WERI-Rb-1 (cell line): ENCODE data around the gene CMSS1.

ENCODE experiments used
- DNase-seq: peaks from one replicate; pipeline ENCODE4 v3.0.0-alpha.2; 2020
- H3K27ac ChIP-seq: fragments of 250-450 bp; sonication (Bioruptor Pico); 2 replicates; pipeline ENCODE4 v1.5.1; 2020; ENCODE audit warnings: mild to moderate bottlenecking, moderate library complexity
- H3K27me3 ChIP-seq: fragments of 250-450 bp; sonication (Bioruptor Pico); 2 replicates; pipeline ENCODE4 v1.5.1; 2021; ENCODE audit warnings: mild to moderate bottlenecking, low read depth, moderate library complexity; ENCODE audit not compliant: insufficient read depth, severe bottlenecking
- H3K36me3 ChIP-seq: fragments of 250-450 bp; sonication (Bioruptor Pico); 2 replicates; pipeline ENCODE4 v1.5.1; 2020; ENCODE audit warnings: mild to moderate bottlenecking, moderate library complexity
- H3K4me3 ChIP-seq: 2 replicates; pipeline ENCODE4 v1.5.1; 2011; ENCODE audit warnings: low read depth, mild to moderate bottlenecking, control low read depth, low read length
- H3K9me3 ChIP-seq: fragments of 250-450 bp; sonication (Bioruptor Pico); 2 replicates; pipeline ENCODE4 v1.5.1; 2021; ENCODE audit warnings: mild to moderate bottlenecking, moderate library complexity; ENCODE audit not compliant: severe bottlenecking
- TF ChIP-seq, protein P1 (sequence below): IDR thresholded peaks from 2 replicates; pipeline ENCODE4 v1.5.1; 2011; ENCODE audit warnings: low read depth, mild to moderate bottlenecking, control low read depth, inconsistent platforms, low read length

Gene CMSS1

DNA sequence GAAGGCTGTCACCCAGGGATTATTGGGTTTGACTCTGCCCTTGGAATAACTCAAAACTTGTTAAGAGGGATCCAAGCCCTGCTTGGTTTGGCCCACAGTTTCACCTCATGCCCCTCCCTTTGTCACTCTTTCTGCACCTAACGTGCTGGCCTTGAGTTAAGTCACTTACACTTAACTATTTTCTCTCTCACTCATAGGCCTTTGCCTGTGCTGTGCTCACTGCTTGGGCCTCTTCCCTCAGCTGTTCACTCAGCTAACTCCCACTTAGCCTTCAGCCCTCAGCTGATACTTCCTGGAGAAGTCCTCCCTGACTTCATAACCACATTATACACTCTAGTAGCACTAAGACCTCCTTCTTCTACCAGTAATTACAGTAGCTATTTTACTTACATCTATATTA, 133.3 kb downstream of the CMSS1 start:
- DNase-seq: peak; percentile 9
- TF ChIP-seq, protein P1, sequence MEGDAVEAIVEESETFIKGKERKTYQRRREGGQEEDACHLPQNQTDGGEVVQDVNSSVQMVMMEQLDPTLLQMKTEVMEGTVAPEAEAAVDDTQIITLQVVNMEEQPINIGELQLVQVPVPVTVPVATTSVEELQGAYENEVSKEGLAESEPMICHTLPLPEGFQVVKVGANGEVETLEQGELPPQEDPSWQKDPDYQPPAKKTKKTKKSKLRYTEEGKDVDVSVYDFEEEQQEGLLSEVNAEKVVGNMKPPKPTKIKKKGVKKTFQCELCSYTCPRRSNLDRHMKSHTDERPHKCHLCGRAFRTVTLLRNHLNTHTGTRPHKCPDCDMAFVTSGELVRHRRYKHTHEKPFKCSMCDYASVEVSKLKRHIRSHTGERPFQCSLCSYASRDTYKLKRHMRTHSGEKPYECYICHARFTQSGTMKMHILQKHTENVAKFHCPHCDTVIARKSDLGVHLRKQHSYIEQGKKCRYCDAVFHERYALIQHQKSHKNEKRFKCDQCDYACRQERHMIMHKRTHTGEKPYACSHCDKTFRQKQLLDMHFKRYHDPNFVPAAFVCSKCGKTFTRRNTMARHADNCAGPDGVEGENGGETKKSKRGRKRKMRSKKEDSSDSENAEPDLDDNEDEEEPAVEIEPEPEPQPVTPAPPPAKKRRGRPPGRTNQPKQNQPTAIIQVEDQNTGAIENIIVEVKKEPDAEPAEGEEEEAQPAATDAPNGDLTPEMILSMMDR: no peak
- no peaks in the 10 kb centered on the region for H3K27me3 ChIP-seq
- no peaks in the 10 kb centered on the region for H3K9me3 ChIP-seq
- H3K27ac ChIP-seq: no peak overlapping the region
- H3K36me3 ChIP-seq: no peaks in the 10 kb centered on the region; the same call in 1 of the 2 replicates
- no peak overlapping the region for H3K4me3 ChIP-seq

DNA sequence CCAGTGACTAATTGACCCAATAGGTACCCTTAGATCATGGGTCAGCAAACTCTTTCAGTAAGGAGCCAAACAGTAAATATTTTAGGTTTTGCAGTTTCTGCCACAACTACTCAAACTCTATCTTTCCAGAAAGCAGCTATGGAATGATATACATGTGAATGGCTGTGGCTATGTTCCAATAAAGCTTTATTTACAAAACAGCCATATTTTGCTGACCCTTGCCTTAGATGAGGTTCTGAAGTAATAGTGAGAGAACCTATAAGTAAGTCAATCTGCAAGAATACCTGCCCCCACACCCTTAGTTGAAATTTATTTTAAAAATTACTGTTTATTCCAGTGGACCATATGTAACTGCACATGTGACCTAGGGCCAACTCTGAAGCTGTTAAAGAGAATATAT, 134.0 kb downstream of the CMSS1 start:
- Histone ChIP-seq H3K4me3 (no peak overlapping the region), H3K27me3 (no peaks in the 10 kb centered on the region), H3K9me3 (no peaks in the 10 kb centered on the region), H3K36me3 (no peaks in the 10 kb centered on the region; the same call in 1 of the 2 replicates), H3K27ac (no peak overlapping the region)
- TF ChIP-seq, protein P1: no peak
- no peak for DNase-seq

DNA sequence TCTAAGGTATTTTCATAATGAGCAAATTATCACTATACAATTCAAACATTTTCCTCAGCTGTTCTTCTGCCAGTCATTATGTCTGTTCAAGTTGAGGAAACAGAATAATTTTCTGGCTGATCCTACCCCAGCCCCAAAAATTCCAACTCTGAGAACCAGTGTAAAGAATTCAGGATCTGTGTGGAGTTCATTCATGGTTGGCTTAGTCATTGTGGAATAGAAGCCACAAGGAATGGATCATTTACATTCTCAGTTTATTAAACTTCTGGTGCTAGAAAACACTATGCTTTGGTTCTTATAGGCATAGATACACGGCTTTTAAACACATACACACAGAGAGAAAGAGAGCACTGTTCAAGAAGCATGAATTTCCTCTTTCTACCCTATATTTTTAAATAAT, 134.6 kb downstream of the CMSS1 start:
- Histone ChIP-seq H3K27me3 (no peaks in the 10 kb centered on the region), H3K36me3 (no peaks in the 10 kb centered on the region; the same call in 1 of the 2 replicates), H3K9me3 (no peaks in the 10 kb centered on the region), H3K4me3 (no peak overlapping the region), H3K27ac (no peak overlapping the region)
- TF ChIP-seq, protein P1: no peak
- no peak for DNase-seq

DNA sequence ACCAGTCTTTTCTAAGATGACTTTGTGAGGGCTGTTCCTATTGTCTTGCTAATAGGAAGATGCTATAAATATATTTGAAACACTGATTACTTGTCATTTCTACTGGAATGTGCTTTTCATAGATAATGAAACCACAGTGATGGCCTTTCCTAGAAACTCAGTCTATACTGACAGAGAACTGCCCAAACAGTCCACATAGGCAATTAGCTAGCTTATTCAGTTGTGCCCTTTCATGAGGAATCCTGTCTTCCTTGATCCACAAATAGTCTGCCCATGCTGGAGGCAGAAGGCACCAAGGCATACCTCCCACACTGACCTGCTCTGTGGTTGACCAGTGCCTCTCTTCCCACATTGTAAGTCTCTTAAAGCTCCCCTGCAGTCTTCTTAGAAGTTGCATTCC, 135.9 kb downstream of the CMSS1 start:
- H3K9me3 ChIP-seq: no peaks in the 10 kb centered on the region
- H3K27ac ChIP-seq: no peak overlapping the region
- no peaks in the 10 kb centered on the region; the same call in 1 of the 2 replicates for H3K36me3 ChIP-seq
- no peak overlapping the region for H3K4me3 ChIP-seq
- TF ChIP-seq, protein P1: no peak
- no peaks in the 10 kb centered on the region for H3K27me3 ChIP-seq
- DNase-seq: no peak

DNA sequence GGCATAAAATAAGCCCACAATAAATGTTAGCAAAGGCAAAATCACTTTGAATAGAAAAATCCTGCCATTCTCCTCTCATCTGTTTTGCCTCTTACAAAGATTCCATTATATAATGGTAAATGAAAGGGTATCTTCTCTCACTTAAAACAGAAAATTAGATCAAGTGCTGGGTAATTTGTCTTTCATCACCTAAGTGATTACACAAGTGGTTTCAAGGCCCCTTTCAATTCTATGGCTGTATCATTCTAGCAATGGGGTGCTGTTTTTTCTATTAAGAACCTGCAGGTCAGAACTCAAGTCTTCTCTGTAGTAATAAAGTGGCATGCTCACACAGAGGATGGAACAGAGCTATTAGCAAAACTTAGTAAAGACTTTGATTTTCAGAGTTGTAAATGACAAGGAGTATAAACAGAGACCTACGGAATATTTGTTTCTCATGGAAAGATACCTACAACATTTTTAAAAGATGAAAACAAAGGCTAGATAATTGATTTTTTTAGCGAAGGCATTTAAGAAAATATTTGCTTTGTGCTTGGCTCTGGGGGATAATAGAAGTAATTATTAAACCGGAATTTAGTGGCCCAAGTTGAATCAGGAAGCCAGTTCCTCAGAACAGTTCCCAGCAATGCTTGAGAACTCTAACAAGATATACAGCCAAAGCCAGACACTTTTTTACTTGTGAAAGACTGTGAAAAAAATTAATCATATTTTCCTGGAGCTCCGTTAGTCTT, 137.4 kb downstream of the CMSS1 start:
- H3K36me3 ChIP-seq: no peaks in the 10 kb centered on the region; the same call in 1 of the 2 replicates
- H3K27me3 ChIP-seq: no peaks in the 10 kb centered on the region
- no peak overlapping the region for H3K27ac ChIP-seq
- TF ChIP-seq, protein P1: no peak
- no peak for DNase-seq
- H3K4me3 ChIP-seq: no peak overlapping the region
- H3K9me3 ChIP-seq: no peaks in the 10 kb centered on the region
